CD4-positive, alpha-beta T cell treated with Interleukin-6 for 4 hours (primary cell): Measurements from ENCODE around the gene RPL38.

Source experiments
- DNase-seq: peaks from one replicate; pipeline ENCODE4 v3.0.0-alpha.2; 2020; ENCODE audit warnings: mixed read lengths

RPL38 gene

DNA sequence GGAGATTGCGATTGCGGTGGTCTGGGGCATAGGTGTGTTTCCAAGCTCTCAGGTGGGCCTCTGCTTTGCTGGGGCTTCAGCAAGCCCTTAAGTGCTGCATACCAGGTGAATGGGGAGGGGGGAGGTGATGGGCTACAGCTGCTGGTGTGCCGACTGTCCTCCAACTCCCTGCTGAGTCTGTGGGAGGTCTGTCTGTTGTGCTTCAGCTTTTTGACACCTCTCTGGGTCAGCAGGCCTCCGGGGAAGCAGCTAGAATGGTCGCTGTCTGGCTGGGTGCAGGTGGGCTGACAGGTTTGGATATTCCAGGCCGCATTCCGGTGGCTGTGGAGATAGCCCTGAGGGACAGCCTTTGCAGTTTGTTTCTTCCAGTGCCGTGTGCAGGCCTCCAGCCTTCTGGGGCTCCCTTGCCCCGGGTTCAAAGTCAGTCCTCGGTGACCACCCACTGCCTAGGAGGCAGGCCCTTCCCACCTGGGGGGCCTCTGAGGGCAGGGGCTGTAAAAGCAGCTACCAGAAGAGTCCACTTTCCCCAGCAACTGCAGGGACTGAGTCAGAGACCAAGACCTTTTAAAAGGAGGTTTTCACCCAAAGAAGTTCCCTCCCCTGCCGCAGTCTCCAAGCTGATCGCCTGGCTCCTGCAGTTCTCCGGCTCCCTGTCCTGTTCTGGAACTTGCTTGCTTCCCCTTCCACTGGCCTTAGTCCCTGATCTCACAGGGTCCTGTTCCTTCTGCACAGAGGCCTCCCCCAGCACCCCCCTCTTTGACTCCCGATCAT is 7.8 kb downstream of the RPL38 start:
- DNase-seq = no peak

DNA sequence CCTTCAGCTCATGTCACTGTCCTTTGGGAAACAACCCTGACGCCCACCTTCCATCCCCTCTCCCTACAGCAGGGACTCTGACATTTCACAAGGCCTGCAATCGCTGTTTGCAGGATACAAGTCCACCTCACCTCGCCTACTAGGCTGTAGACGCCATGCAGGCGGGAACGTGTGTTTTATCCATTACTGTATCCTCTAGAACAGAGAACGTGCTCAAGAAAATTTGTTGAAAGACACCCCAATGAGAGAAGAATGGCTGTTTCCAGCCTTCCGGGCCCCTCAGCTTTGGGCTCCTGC is 8.4 kb downstream of the RPL38 start:
- DNase-seq = no peak

DNA sequence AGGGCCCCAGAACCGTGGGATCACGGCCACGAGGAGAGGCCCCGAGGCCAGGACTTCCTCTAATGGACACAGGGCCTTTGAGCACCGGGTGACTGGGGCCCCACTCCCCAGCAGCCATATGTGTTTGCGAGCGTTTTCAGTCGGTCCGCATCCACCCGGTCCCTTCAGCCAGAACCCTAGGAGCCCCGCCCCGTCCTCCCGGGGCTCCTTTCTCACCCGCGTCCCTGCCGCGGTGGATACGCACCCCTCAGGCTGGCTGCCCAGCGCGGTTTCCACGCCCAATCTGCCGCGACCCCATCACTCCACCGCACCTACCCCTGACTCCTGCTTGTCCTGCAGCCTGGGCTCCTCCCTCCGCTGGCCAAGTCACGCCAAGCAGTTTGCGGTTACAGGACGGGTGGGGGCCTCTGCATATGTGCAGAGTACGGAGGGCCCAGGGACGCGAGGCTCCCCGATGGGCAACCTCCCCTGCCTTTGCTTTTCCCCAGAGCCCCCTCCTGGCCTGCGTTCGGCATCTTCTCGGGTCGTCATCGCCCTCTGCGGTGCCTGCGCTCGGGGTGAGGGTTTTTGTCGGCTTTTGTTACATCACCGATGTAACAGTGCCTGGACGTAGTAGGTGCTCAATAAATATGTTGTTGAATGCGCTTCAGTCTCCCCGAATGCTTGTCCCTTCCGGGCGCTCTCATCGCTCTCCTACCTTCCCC is 8.9 kb downstream of the RPL38 start:
- peak; percentile 39 for DNase-seq

- DNase-seq = peak; percentile 85
Measured at GRCh38 chr17:74212913-74213791, 9.7 kb downstream of the RPL38 start, which contains the start of gene TTYH2. TSS of gene TTYH2 (plus strand) at chr17:74213571. CDS start at chr17:74213588, 17 bp downstream.

GRCh38 chr17:74213861-74214391 is 10.4 kb downstream of the RPL38 start:
- peak; percentile 22 for DNase-seq

GRCh38 chr17:74214484-74215341 is 11.2 kb downstream of the RPL38 start:
- DNase-seq = no peak

GRCh38 chr17:74215342-74215727 is 11.9 kb downstream of the RPL38 start:
- DNase-seq = no peak

DNA sequence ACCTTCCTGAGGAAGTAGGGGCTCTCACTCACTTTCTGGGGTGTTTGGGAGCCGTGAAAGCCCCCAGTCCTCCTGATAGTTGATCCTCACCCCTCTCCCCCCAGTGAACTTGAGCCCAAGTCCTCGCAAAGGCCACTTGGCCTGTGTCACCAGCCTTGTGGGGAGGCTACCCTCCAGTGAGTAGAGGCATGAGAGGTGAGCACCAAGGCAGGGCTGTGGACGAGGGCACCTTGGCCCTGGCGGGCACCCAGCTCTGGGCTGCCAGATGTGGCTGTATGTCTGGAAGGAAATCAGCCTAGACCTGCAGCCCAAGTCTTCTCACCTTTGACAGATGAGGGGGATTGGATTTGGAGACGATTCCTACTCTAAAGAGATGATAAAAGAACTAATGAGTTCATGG is 13.0 kb downstream of the RPL38 start:
- no peak for DNase-seq

GRCh38 chr17:74217037-74217730 is 13.7 kb downstream of the RPL38 start:
- no peak for DNase-seq

- DNase-seq = no peak
Measured at GRCh38 chr17:74217888-74218287, 14.4 kb downstream of the RPL38 start.

GRCh38 chr17:74218436-74218835 is 15.0 kb downstream of the RPL38 start:
- no peak for DNase-seq

DNA sequence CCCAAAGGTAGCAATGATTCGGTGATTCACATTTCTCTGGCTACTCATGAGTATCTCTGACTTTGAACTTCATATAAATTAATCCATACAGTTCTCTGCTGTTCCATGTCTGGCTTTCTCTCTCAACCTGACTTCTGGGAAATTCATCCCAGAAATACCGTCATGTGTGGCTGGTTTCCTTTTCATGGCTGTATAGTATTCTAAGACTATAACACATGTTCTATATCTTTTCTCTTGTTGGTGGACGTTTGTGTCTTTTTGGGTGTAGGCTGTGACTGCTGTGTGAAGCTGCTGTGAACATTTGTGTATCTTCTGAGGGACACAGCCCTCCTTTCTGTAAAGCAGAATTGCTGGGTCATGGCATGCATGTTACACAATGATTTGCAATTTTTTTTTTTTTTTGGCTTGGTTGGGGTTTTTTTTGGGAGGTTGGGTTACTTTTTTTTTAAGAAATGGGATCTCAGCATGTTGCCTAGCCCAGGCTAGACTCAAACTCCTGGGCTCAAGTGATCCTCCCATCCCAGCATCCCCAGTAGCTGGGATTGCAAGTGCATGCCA is 16.2 kb downstream of the RPL38 start:
- DNase-seq = no peak

DNA sequence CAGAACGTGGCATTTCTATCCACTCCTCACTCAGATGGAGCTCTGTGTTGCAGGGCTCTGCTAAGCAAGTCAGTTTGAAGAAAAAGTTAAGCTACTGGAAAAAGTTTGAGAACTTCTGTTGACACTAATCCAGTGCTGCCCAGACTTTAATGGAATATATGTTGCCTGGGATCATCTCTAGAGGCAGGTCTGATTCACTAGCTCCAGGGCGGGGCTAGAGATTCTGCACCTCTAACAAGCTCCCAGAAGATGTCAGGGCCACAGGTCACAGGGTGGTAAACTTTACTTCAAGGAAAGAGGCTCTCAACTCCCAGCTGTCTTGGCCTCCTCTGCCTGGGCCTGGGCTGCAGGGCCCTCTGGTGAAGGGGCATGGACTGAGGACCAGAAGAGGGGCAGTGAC is 16.7 kb downstream of the RPL38 start:
- DNase-seq = no peak

DNA sequence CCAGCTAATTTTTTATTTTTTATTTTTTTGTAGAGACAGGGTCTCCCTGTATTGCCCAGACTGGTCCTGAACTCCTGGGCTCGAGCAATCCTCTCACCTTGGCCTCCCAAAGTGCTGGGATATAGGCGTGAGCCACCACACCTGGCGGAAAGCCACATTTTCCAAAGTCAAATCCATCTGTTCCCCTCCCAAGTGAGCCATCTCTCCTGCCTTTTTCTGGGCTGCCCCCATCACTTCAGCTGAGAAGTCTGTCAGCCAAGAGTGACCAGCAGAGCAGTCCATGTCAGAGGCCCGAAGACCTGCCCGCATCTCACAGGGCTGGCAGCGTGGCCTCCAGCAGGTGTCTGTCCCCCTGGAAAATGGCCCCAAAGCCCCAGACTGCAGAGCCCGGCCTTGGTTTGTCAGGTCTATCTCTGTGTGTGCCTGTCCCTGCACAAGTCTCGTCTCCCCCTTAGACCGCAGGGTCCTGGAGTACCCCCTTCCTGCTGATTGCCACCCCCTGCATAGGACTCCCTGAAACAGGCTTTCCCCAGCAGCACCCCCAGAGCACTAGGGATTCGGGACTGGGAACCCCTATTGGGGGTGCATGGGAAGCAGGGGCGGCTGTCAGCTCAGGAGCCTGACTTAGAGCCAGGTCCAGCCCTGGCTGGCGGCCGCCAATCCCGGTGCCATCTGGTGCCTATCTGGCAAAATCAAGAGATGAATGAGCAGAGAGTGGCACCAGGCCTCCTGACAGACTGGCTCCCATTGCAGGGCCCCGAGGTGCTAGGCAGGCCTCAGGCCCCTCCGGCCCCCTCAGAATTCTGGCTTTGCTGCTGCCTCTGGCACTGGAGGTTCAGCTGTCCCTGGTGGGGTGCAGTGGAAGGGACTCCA is 17.7 kb downstream of the RPL38 start:
- DNase-seq = no peak

DNA sequence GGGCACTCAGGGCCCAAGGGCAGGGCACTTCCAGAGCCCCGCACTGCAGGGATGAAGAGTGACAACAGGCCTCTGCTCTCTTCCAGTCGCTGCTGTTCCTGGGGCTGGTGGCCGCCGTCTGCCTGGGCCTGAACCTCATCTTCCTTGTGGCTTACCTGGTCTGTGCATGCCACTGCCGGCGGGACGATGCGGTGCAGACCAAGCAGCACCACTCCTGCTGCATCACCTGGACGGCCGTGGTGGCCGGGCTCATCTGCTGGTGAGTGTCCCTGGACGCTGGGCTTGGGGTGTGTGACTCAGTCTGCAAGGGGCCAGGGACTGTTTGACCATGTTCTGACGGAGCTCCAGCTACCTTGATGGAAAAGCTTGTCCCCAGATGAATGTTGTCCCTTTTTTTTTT is 18.9 kb downstream of the RPL38 start:
- no peak for DNase-seq

DNA sequence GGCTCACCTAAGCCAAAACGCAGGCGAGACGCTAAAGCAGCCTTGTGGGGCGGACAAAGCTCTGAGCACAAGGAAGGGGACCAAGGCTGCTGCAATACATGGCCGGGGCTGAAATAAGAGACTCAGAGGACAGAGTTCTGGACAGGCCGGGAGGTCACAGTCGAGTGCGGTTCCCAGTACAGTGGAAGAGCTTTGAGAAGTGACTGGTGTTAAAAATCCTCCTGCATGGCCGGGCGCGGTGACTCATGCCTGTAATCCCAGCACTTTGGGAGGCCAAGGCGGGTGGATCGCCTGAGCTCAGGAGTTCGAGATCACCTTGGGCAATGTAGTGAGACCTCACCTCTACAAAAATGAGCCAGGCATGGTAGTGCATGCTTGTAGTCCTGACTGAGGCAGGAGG is 20.4 kb downstream of the RPL38 start:
- DNase-seq = no peak

DNA sequence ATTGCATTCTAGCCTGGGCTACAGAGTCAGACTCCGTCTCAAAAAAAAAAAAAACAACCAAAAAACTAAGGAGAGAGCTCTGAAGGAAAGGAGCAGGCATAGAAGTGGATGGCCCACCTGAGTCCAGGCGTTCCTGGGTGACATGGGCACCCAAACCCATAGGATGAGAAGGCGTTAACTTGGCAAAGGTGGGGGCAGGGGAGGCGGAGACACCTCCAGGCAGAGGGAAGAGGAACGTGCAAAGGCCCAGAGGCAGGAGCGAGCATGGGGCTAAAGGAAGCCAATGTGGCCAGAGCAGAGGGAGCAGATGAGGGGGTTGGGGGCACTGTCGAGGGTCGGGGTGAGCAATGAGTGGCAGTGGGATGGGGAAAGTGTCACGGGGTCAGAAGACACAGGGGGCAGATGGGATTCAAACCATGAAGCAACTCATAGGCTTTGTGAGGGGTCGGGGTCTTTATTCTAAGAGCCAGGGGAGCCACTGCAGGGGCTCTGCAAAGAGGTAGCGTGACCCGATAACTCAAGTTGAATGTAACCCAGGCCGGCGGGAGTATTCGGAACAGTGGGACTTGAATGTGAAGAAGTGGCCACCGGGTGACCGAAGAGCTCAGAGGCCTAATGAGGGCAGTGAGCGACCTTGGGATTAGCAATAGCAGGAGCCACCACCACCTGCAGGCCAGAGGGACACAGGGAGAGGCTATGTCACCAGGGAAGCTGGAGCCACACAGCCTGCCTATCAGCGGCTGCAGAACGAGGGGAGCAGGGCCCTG is 21.7 kb downstream of the RPL38 start:
- no peak for DNase-seq

GRCh38 chr17:74226252-74226651 is 22.8 kb downstream of the RPL38 start:
- no peak for DNase-seq

DNA sequence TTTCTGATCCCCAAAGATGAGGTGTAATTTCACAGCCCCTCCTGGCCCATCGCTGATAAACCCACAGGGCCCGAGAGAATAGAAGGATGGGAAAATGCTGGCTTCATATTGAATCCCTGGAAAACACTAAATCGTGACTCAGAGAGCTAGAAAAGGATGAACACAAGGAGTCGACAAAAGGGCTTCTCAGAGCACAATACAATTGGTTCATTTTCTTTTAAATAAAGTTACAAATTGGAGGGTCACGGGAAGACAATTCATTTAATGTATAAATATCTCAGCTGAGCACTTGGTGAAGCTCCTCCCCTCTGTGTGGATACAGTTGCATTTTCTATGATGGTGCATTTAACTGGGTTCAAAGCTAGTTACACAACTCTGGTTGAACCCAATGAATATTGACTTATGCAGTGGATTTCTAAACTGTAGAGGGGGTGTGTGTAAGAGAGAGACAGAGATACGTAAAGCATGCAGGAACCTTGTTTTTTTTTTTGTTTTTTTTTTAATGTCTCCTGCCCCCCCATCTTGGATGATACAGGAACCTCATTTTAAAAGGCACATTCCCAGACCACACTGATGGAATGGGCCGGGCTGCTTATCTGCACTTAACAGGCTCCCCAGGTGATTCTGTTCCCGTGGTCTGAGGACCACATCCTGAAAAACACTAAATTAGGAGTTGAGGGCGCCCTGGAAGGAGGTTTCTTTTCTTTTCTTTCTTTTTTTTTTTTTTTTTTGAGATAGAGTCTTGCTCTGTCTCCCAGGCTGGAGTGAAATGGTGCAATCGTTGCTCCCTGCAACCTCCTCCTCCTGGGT is 24.0 kb downstream of the RPL38 start:
- no peak for DNase-seq
